BLaER1 (cell line): ENCODE data around the gene TJP2.

Source experiments
- H3K27ac ChIP-seq: shearing (Covaris generic); formaldehyde crosslinking; 2 replicates; pipeline ENCODE4 v1.8.1; 2022
- H3K27me3 ChIP-seq: shearing (Covaris generic); formaldehyde crosslinking; 2 replicates; pipeline ENCODE4 v1.8.1; 2022
- H3K36me3 ChIP-seq: shearing (Covaris generic); formaldehyde crosslinking; 2 replicates; pipeline ENCODE4 v1.8.1; 2022
- H3K4me1 ChIP-seq: shearing (Covaris generic); formaldehyde crosslinking; 2 replicates; pipeline ENCODE4 v1.8.1; 2022
- H3K4me2 ChIP-seq: shearing (Covaris generic); formaldehyde crosslinking; 2 replicates; pipeline ENCODE4 v1.8.1; 2022
- H3K4me3 ChIP-seq: shearing (Covaris generic); formaldehyde crosslinking; 2 replicates; pipeline ENCODE4 v1.8.1; 2022
- H3K9ac ChIP-seq: shearing (Covaris generic); formaldehyde crosslinking; 2 replicates; pipeline ENCODE4 v1.8.1; 2022
- H3K9me3 ChIP-seq: shearing (Covaris generic); formaldehyde crosslinking; 2 replicates; pipeline ENCODE4 v1.8.1; 2022
- H4K20me1 ChIP-seq: shearing (Covaris generic); formaldehyde crosslinking; 2 replicates; pipeline ENCODE4 v1.8.1; 2022
- Cebpa-rat ChIP-seq: shearing (Covaris generic); IDR thresholded peaks from 2 replicates; pipeline ENCODE4 v1.8.1; 2022

TJP2 gene

DNA sequence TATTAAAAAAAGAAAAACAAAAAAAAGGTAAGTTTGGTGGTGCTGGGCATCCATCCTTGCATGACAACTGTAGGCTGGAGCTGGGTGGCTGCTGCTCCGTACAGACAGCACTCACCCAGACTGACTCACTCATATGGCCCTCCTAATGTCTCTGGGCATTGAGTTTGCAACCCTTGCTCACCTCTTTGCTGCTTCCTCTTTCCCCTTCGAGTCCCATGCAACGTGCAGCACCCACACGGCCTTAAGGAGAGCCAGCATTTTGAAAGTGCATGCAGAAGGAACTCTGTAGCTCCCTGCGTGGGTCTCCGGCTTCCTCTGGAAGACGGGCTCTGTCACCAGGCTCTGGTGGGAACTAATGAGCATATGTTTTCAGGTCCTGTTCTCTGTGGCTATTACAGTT, 90.4 kb downstream of the TJP2 start:
- H3K4me1 ChIP-seq = no peaks in the 10 kb centered on the region
- no peaks in the 10 kb centered on the region for H3K9me3 ChIP-seq
- no peaks in the 10 kb centered on the region for H3K27me3 ChIP-seq
- H3K4me3 ChIP-seq = no peak overlapping the region
- H3K9ac ChIP-seq = no peak overlapping the region
- H3K36me3 ChIP-seq = no peaks in the 10 kb centered on the region
- H3K27ac ChIP-seq = no peak overlapping the region
- no peak overlapping the region for H3K4me2 ChIP-seq
- H4K20me1 ChIP-seq = no peaks in the 10 kb centered on the region
- no peak for TF ChIP-seq Cebpa-rat

DNA sequence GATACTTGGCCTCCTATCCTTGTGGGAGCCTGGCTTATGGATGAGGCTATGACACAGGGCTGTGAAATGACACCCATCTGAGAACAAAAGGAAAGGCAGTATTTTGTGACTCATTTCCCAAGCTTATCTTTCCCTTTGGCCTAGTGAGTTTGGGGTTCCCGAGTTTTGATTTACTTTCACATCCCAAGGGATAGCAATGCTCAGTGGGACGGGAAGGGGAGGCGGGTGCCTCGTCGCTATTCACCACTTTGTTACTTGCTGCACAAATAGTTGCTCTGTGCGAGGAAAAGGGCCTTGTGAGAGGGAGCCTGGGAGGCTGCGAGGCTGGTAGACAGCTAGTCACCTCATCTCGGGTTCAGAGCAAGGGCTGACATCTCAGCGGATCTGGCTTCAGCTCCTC, 91.8 kb downstream of the TJP2 start:
- H3K27me3 ChIP-seq = no peaks in the 10 kb centered on the region
- no peak overlapping the region for H3K27ac ChIP-seq
- H3K4me3 ChIP-seq = no peak overlapping the region
- no peak overlapping the region for H3K4me2 ChIP-seq
- H3K4me1 ChIP-seq = no peaks in the 10 kb centered on the region
- TF ChIP-seq Cebpa-rat = no peak
- H3K9ac ChIP-seq = no peak overlapping the region
- no peaks in the 10 kb centered on the region for H4K20me1 ChIP-seq
- no peaks in the 10 kb centered on the region for H3K9me3 ChIP-seq
- no peaks in the 10 kb centered on the region for H3K36me3 ChIP-seq

DNA sequence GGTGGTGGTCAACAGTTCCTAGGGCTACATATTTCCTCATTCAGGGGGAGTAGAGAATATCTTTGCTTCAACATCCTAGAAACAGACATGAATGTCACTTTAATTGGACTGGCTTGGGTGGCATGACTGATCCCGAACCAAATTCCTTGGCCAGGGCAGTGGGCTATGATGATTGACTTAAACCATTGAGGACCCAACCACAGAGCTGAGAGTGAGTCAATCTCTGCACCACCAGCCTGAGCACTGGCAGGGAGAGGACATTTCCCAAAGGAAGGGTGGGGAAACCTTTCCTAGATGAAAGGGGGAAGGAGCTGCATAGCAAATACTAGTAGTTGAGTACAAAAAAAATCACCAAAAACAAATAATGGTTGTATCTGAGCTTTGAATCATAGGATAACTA, 98.1 kb downstream of the TJP2 start:
- Histone ChIP-seq H3K27me3 (no peaks in the 10 kb centered on the region), H3K4me3 (no peak overlapping the region), H3K4me1 (no peaks in the 10 kb centered on the region), H4K20me1 (no peaks in the 10 kb centered on the region), H3K9me3 (no peaks in the 10 kb centered on the region), H3K4me2 (no peak overlapping the region), H3K9ac (no peak overlapping the region), H3K36me3 (no peaks in the 10 kb centered on the region), H3K27ac (no peak overlapping the region)
- TF ChIP-seq Cebpa-rat = no peak

DNA sequence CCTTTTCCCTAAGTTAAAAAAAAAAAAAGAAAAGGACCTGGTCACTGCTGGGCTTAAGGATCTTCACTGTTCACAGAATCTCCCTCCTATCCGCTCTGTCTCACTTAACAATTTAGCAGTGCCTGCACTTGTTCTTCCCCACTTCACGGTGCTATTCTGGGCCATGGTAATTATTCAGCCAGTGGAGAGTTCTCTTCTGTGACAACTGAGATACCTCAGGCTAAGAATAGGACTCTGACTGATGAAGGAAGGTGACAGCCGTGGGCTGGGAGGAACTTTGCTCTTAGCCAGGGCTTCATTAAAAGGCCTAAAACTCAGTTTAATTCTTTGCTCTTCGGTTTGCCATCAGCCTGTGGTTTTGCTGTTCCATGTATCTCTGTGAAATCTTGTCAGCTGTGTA, 99.1 kb downstream of the TJP2 start:
- no peak overlapping the region for H3K4me2 ChIP-seq
- no peaks in the 10 kb centered on the region for H3K27me3 ChIP-seq
- no peaks in the 10 kb centered on the region for H3K36me3 ChIP-seq
- no peak overlapping the region for H3K9ac ChIP-seq
- H4K20me1 ChIP-seq = no peaks in the 10 kb centered on the region
- H3K9me3 ChIP-seq = no peaks in the 10 kb centered on the region
- no peaks in the 10 kb centered on the region for H3K4me1 ChIP-seq
- no peak for TF ChIP-seq Cebpa-rat
- H3K4me3 ChIP-seq = no peak overlapping the region
- no peak overlapping the region for H3K27ac ChIP-seq

DNA sequence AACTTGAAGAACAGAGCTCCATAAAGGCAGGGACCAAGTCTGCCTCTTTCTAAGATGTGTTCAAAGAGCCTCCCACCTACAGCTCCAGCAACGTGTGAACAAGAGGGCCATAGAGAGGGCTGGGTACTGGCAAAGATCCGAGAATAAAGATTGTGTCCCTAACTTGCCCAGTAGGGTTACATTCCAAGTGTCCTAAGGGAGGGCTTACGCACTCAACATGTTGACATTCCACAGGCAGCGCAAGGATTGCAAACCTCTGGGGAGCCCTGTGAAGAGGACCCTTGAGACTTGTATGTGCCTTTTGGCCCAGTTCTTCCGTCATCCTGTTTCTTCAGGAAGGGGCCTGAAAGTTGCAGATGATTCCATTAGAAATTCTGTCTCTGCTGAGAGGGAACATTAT, 102.7 kb downstream of the TJP2 start:
- H3K36me3 ChIP-seq = no peaks in the 10 kb centered on the region
- TF ChIP-seq Cebpa-rat = no peak
- H3K4me2 ChIP-seq = no peak overlapping the region
- H3K4me1 ChIP-seq = no peaks in the 10 kb centered on the region
- H3K27ac ChIP-seq = no peak overlapping the region
- H3K4me3 ChIP-seq = no peak overlapping the region
- H3K27me3 ChIP-seq = no peaks in the 10 kb centered on the region
- no peaks in the 10 kb centered on the region for H3K9me3 ChIP-seq
- H3K9ac ChIP-seq = no peak overlapping the region
- H4K20me1 ChIP-seq = no peaks in the 10 kb centered on the region

DNA sequence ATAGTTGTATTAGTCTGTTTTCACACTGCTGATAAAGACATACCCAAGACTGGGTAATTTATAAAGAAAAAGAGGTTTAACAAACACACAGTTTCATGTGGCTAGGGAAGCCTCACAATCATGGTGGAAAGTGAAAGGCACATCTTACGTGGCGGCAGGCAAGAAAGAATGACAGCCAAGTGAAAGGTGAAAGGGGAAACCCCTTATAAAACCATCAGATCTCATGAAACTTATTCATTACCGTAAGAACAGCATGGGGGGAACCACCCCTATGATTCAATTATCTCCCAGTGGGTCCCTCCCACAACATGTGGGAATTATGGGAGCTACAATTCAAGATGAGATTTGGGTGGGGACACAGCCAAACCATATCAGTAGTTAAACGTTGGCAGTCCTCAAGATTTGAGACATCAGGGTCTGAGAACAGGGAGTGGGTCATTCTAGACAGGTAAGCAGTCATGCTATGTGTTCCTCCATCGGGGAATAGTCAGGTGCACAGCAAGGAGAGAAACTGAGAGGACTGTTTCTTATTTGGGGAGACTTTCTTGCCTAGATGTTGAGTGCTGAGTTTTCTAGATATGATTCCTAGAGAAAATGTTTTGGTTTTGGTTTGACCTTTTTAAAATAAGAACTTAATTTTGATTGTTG, 105.1 kb downstream of the TJP2 start:
- Histone ChIP-seq H3K4me1 (no peaks in the 10 kb centered on the region), H3K27ac (no peak overlapping the region), H4K20me1 (no peaks in the 10 kb centered on the region), H3K9me3 (no peaks in the 10 kb centered on the region), H3K36me3 (no peaks in the 10 kb centered on the region), H3K4me3 (no peak overlapping the region), H3K9ac (no peak overlapping the region), H3K4me2 (no peak overlapping the region), H3K27me3 (no peaks in the 10 kb centered on the region)
- no peak for TF ChIP-seq Cebpa-rat

DNA sequence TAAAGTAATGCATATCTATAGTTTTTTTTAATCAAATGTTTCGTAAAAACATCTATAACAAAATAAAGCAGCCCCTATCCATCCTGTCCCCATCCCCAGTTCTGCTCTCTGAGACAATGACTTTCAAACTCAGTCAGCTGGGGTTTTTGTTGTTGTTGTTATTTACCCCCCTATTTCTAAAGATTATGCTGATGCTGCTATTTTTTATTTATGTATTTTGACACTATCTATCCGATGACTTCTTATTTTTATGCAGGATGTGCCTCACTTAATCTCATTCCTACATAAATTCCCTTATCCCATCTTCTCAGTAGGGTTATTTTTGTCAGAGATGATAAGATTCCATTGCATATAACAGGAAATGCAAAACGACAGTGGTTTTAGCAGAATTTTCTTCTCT, 105.7 kb downstream of the TJP2 start:
- Histone ChIP-seq H3K4me3 (no peak overlapping the region), H3K27me3 (no peaks in the 10 kb centered on the region), H4K20me1 (no peaks in the 10 kb centered on the region), H3K9ac (no peak overlapping the region), H3K4me2 (no peak overlapping the region), H3K36me3 (no peaks in the 10 kb centered on the region), H3K4me1 (no peaks in the 10 kb centered on the region), H3K27ac (no peak overlapping the region), H3K9me3 (0 out of 2 replicates have a peak, but pooled peaks cover 2% of the 10 kb centered on the region)
- no peak for TF ChIP-seq Cebpa-rat

DNA sequence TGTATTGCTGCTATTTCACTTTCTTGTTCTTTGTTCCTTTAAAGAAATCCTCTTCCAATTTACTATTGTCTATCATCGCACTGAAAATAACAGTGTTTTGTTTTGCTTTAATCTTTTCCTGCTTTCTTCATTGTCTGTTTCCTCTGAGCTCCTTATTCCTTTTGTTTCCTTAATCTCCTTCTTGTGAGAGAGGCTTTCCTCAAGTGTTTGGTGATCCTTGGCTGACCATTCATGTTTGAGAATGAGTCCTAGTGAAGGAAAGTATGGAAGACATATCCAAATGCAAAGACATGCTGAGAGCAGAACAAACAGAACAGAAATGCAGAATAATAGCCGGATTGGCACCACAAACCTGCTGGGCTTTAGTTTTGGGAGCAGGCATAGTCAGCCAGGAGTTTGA, 108.9 kb downstream of the TJP2 start:
- H3K27me3 ChIP-seq = no peaks in the 10 kb centered on the region
- H3K4me2 ChIP-seq = no peak overlapping the region
- H3K9ac ChIP-seq = no peak overlapping the region
- H3K27ac ChIP-seq = no peak overlapping the region
- no peaks in the 10 kb centered on the region for H4K20me1 ChIP-seq
- H3K36me3 ChIP-seq = no peaks in the 10 kb centered on the region
- H3K9me3 ChIP-seq = 0 out of 2 replicates have a peak, but pooled peaks cover 8% of the 10 kb centered on the region
- no peak overlapping the region for H3K4me3 ChIP-seq
- TF ChIP-seq Cebpa-rat = no peak
- H3K4me1 ChIP-seq = no peaks in the 10 kb centered on the region

DNA sequence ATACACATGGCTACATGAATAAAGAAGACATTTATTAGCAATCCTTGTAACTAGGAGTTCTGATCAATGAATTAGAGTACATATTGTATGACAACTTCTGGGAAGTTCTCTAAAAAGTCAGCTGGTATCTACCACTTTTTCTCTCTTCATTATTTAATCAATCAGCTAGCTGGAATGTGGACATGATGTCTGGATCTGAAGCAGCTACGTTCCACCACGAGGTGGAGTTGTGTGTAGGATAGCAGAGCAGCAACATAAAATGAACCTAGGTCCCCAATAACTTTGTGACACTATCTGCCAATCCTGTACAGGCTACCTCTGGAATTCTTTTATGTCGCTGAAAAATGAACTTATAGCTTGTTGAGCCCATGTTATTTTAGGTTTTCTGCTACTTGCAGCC, 118.0 kb downstream of the TJP2 start:
- H3K4me3 ChIP-seq = no peak overlapping the region
- no peaks in the 10 kb centered on the region for H3K9me3 ChIP-seq
- H3K9ac ChIP-seq = no peak overlapping the region
- TF ChIP-seq Cebpa-rat = no peak
- no peaks in the 10 kb centered on the region for H4K20me1 ChIP-seq
- no peaks in the 10 kb centered on the region for H3K27me3 ChIP-seq
- H3K36me3 ChIP-seq = no peaks in the 10 kb centered on the region
- peaks cover 14% of the 10 kb centered on the region for H3K4me1 ChIP-seq
- no peak overlapping the region for H3K4me2 ChIP-seq
- no peak overlapping the region for H3K27ac ChIP-seq

DNA sequence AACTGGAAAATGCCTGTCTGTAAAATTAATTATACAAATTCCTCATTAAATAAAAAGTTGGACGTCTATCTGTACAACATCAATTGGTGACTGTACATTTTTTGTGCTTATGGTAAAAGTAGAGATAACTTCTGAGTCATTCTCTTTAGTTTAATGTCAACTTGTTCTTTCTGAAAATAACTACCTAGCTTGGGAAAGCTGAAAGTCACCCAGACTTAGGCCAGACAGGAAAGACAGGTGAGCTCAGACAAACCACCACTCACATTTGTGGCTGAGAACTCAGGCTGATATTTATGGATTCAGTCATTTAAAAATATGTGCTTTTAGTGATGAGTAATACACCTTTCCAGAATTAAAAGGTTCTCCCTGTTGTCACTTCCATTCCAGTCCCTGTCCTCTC, 119.1 kb downstream of the TJP2 start:
- Histone ChIP-seq H3K27ac (no peak overlapping the region), H3K9me3 (no peaks in the 10 kb centered on the region), H3K4me2 (no peak overlapping the region), H4K20me1 (no peaks in the 10 kb centered on the region), H3K4me1 (peaks cover 14% of the 10 kb centered on the region), H3K36me3 (no peaks in the 10 kb centered on the region), H3K27me3 (no peaks in the 10 kb centered on the region), H3K4me3 (no peak overlapping the region), H3K9ac (no peak overlapping the region)
- TF ChIP-seq Cebpa-rat = no peak
